ENCODE data around the gene GPS2.

GPS2 gene

GRCh38 chr17:7315570-7316235 is 543 bp upstream of the GPS2 start:
- H3K36me3 Mint-ChIP-seq (ENCODE audit: low read depth) = peaks cover 46% of the 10 kb centered on the region
- ATAC-seq (no peak), DNase-seq (no peak)
- peak overlapping the region; percentile 98 for H3K4me3 Mint-ChIP-seq
- peak overlapping the region; percentile 87 for H3K27ac Mint-ChIP-seq
- no peaks in the 10 kb centered on the region for H3K27me3 Mint-ChIP-seq
- no peaks in the 10 kb centered on the region for H3K9me3 Mint-ChIP-seq
- peaks cover 45% of the 10 kb centered on the region for H3K4me1 Mint-ChIP-seq

- Mint-ChIP-seq H3K27me3 (no peaks in the 10 kb centered on the region), H3K36me3 (ENCODE audit: low read depth) (peaks cover 58% of the 10 kb centered on the region), H3K4me1 (peaks cover 61% of the 10 kb centered on the region), H3K27ac (peak overlapping the region; percentile 90), H3K4me3 (peak overlapping the region; percentile 98), H3K9me3 (no peaks in the 10 kb centered on the region)
- ATAC-seq (peak; percentile 6), DNase-seq (no peak)
Observed at GRCh38 chr17:7313890-7314718, 1.1 kb downstream of the GPS2 start.

DNA sequence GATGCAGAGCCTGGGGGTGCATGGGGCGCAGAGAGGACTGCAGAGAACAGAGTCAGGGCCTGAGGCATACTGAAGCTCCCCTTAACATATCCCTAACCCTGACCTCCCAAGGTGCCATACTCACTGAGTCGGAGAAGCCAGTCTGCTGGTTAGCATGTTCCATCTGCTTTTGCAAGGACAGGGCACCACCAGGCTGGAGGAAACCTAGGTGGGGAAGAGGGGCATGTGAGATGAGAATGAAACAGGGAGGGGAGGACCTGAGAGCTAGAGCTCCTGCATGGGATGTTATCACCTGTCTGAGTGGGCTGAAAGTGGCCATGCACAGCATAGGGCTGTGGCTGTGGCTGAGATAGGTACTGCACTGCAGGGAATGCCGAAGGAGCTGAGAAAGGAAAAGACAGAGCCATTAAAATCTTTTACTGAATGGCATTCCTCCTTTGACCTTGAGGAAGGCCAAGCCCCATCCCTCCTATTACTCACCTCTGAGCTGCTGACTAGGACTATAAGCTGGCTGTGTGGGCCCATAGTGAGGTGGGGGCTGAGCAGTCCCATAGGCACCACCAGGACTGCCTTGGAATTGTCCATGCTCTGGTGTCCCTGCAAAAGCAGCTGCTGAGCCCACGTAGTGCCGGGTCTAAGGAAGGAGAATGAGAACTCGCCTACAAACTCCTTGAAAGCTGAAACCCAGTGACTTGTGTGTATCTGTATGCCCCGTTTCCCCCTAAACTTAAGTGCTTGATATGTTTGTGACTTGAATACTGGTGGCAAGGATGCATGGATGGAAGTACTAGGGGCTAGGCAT is 1.9 kb downstream of the GPS2 start:
- Mint-ChIP-seq H3K4me1 (peaks cover 69% of the 10 kb centered on the region), H3K36me3 (ENCODE audit: low read depth) (peaks cover 66% of the 10 kb centered on the region), H3K27me3 (no peaks in the 10 kb centered on the region), H3K9me3 (no peaks in the 10 kb centered on the region), H3K4me3 (peak overlapping the region; percentile 98), H3K27ac (peak overlapping the region; percentile 90)
- ATAC-seq (peak; percentile 15), DNase-seq (no peak)

DNA sequence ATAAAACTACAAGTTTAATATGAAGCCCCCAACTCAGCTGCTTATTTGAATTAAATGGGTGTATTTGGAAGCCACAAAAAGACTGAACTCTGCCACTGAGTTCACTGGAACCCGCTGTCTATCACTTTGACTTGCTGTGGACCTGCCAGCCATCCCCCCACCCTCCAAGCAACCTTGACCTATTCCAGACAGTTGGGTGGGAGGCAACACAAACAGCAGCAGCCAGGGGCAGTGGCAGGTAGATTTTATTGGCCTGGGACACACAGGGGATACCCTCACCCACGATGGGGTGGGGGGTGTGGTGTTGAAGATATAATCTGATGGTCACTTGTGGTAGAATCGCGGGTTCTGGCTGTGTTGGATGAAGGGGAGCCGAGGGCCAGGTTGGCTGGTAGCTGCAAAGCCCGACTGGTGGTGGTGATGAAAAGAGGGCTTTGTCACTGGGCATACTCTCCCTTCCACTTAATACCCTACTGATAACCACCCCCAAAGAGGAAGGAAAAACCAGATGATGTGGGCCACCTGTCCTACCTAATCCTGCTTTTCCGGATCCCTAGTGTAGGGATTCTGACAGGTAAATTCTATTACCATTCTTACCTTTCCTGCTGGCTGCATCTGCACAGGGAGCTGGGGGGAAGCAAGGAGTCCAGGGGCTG is 2.6 kb downstream of the GPS2 start:
- Mint-ChIP-seq H3K27me3 (no peaks in the 10 kb centered on the region), H3K9me3 (no peaks in the 10 kb centered on the region), H3K4me3 (peak overlapping the region; percentile 98), H3K36me3 (ENCODE audit: low read depth) (peaks cover 63% of the 10 kb centered on the region), H3K27ac (peak overlapping the region; percentile 90), H3K4me1 (peaks cover 69% of the 10 kb centered on the region)
- DNase-seq = no peak
- ATAC-seq = no peak

DNA sequence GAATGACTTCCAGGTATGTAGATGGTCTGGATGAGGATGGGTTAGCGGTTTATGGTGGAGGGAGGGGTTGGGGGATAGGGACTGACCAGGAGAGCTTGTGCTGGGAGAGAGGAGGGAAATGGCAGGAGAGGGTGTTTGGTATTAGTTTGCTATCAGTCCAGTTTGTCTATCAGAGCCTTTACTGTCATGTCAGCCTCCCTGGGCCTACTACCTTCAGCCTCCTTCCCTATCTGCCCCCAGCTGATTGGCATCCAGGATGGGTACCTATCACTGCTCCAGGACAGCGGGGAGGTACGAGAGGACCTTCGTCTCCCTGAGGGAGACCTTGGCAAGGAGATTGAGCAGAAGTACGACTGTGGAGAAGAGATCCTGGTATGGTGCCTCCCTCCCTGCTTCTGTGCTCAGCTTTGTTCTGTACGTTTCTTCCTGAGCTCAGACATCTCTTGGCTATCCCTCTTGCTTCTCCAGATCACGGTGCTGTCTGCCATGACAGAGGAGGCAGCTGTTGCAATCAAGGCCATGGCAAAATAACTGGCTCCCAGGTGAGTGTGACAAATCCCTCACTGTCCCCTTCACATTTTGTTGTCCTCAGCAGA is 4.0 kb downstream of the GPS2 start:
- ATAC-seq (no peak), DNase-seq (no peak)
- H3K9me3 Mint-ChIP-seq = no peaks in the 10 kb centered on the region
- peak overlapping the region; percentile 98 for H3K4me3 Mint-ChIP-seq
- H3K27ac Mint-ChIP-seq = peak overlapping the region; percentile 99
- H3K4me1 Mint-ChIP-seq = peaks cover 79% of the 10 kb centered on the region
- H3K27me3 Mint-ChIP-seq = peaks cover 5% of the 10 kb centered on the region
- H3K36me3 Mint-ChIP-seq (ENCODE audit: low read depth) = peaks cover 65% of the 10 kb centered on the region

GRCh38 chr17:7309628-7310027 is 5.5 kb downstream of the GPS2 start:
- Mint-ChIP-seq H3K36me3 (ENCODE audit: low read depth) (peaks cover 62% of the 10 kb centered on the region), H3K4me3 (peak overlapping the region; percentile 98), H3K9me3 (no peaks in the 10 kb centered on the region), H3K4me1 (peaks cover 74% of the 10 kb centered on the region), H3K27me3 (peaks cover 5% of the 10 kb centered on the region), H3K27ac (peak overlapping the region; percentile 99)
- ATAC-seq = no peak
- DNase-seq = no peak

DNA sequence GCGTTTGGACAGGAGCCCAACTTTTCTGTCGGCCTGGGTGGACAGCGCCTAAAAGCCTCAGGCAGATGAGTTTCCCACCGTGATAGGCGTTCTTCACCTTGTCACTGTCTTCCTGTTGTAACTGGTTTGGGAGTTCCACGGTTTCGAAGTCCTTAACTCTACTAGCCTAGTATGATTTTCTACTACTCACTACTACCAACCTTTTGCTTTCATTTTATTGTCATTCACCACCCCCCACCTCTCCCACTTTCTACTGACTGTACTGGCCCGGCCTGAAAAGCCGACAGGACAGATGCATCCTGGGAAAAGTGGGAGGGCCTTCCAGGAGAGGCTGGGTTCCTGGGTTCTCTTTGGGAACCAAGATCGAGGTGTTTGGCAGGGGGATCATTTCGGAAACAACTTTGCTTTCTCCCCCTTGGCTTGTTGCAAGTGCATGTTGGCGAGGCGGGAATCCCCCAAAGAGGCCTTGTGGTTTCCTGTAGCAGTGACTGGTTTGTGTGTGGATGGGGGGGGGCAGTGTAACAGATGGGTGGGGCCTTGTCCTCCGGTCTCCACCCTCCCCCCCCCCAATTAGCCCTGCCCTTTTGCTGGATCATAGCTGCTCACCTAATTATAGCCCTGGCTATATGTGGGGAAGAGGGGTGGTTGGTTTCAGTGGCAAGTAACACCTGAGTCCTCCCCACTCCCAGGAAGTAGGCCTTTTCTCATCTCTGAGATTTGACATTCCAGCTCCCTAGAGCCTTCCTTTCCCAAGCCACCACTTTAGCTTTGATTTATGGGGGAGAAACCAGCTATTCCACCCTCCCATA is 6.3 kb downstream of the GPS2 start:
- Mint-ChIP-seq H3K36me3 (ENCODE audit: low read depth) (peaks cover 55% of the 10 kb centered on the region), H3K4me1 (peaks cover 66% of the 10 kb centered on the region), H3K9me3 (no peaks in the 10 kb centered on the region), H3K27me3 (peaks cover 5% of the 10 kb centered on the region), H3K27ac (peak overlapping the region; percentile 99), H3K4me3 (peak overlapping the region; percentile 98)
- ATAC-seq (peak; percentile 30), DNase-seq (peak; percentile 80)

- peaks cover 58% of the 10 kb centered on the region for H3K4me1 Mint-ChIP-seq
- H3K9me3 Mint-ChIP-seq = no peaks in the 10 kb centered on the region
- no peak for ATAC-seq
- peak; percentile 60 for DNase-seq
- peaks cover 5% of the 10 kb centered on the region for H3K27me3 Mint-ChIP-seq
- H3K4me3 Mint-ChIP-seq = peak overlapping the region; percentile 98
- peaks cover 49% of the 10 kb centered on the region for H3K36me3 Mint-ChIP-seq (ENCODE audit: low read depth)
- H3K27ac Mint-ChIP-seq = peak overlapping the region; percentile 99
Observed at GRCh38 chr17:7307686-7308624, 7.2 kb downstream of the GPS2 start.

- peak; percentile 100 for DNase-seq
- peak; percentile 78 for ATAC-seq
- Mint-ChIP-seq H3K4me3 (peak within 1 kb of the TSS; percentile 98), H3K27ac (peak within 1 kb of the TSS; percentile 99), H3K36me3 (ENCODE audit: low read depth) (peaks cover 41% of the 10 kb centered on the region), H3K9me3 (no peaks in the 10 kb centered on the region), H3K27me3 (peaks cover 5% of the 10 kb centered on the region), H3K4me1 (peaks cover 50% of the 10 kb centered on the region)
Observed at GRCh38 chr17:7306911-7307685, 8.1 kb downstream of the GPS2 start, which contains the start of gene EIF5A. Gene EIF5A (plus strand): TSS chr17:7307628. CDS start chr17:7309636, 2,008 bp downstream.

DNA sequence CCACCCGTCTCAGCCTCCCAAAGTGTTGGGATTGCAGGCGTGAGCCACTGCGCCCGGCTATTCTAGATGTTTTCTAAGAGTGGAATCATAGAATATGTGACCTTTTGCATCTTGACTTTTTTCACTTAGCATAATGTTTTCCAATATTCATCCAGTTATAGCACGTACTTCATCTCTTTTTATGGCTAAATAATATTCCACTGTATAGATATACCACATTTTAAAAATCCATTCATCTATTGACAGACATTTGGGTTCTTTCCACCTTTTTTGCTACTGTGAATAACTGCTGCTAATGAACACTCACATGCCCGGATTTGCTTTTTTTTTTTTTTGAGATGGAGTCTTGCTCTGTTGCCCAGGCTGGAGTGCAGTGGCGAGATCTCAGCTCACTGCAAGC is 11.0 kb downstream of the GPS2 start:
- H3K36me3 Mint-ChIP-seq (ENCODE audit: low read depth) = peaks cover 14% of the 10 kb centered on the region
- H3K27me3 Mint-ChIP-seq = peaks cover 7% of the 10 kb centered on the region
- H3K4me1 Mint-ChIP-seq = peaks cover 23% of the 10 kb centered on the region
- ATAC-seq (no peak), DNase-seq (no peak)
- H3K9me3 Mint-ChIP-seq = no peaks in the 10 kb centered on the region
- H3K27ac Mint-ChIP-seq = no peak overlapping the region
- no peak overlapping the region for H3K4me3 Mint-ChIP-seq

- H3K36me3 Mint-ChIP-seq (ENCODE audit: low read depth) = no peaks in the 10 kb centered on the region
- H3K4me1 Mint-ChIP-seq = peaks cover 23% of the 10 kb centered on the region
- H3K9me3 Mint-ChIP-seq = no peaks in the 10 kb centered on the region
- peak; percentile 25 for ATAC-seq
- peak; percentile 85 for DNase-seq
- H3K27me3 Mint-ChIP-seq = peaks cover 30% of the 10 kb centered on the region
- H3K27ac Mint-ChIP-seq = no peak overlapping the region
- H3K4me3 Mint-ChIP-seq = peak overlapping the region; percentile 52
Observed at GRCh38 chr17:7296189-7296861, 18.8 kb downstream of the GPS2 start.

Data from activated naive CD8-positive, alpha-beta T cell treated with anti-CD3 and anti-CD28 coated beads, Interleukin-2, amount 50 U/mL, for 24 hours (primary cell).